HCT116 (cell line): Measurements from ENCODE around the gene SORL1. TPM values are rescaled to one million over a fixed set of nuclear protein-coding genes. Genes with fewer than 3 reads are reported as not detected.

Source experiments
- ATAC-seq: fragments of 200-7000 bp; cut with Tn5 transposase; 2 replicates; pipeline ENCODE4 v1.9.1; 2020; ENCODE audit warnings: mild to moderate bottlenecking, moderate library complexity
- BruUV-seq: library from RNA; stranded (reverse); fragments of 400-500 nt; replicated peaks from 2 replicates; lab custom pipeline; 2021; lab: Mats Ljungman, UMichigan
- CTCF ChIA-PET: fragments of 300-600 bp; sonication (Branson Sonifier 250); formaldehyde crosslinking; loops from one replicate; lab custom pipeline; 2021; ENCODE audit warnings: antibody characterized with exemption; lab: Charles Lee
- POLR2A ChIA-PET: fragments of 300-600, 350-600 bp; sonication (Branson Sonifier 250); formaldehyde crosslinking; loops from one replicate; lab custom pipeline; 2021; ENCODE audit warnings: antibody characterized with exemption; lab: Charles Lee
- RAD21 ChIA-PET, 2 experiments: fragments of 300-600 bp; sonication (Branson Sonifier 250); formaldehyde crosslinking; loops; one replicate each; lab custom pipeline; 2023; ENCODE audit warnings: low total read pairs in 2 of 2; ENCODE audit not compliant: uncharacterized antibody in 2 of 2, unreplicated experiment in 2 of 2, low non-redundant PET in 1 of 2; lab: Charles Lee
- DNase-seq: peaks from one replicate; pipeline ENCODE4 v3.0.0-alpha.2; 2010; ENCODE audit warnings: low read depth, low spot score
- H2AFZ ChIP-seq: fragments of 200-600 bp; shearing (Covaris generic), sonication (generic); 2 replicates; pipeline ENCODE4 v1.6.1; 2017; ENCODE audit warnings: low read depth, mixed run types, mixed read lengths, antibody characterized with exemption, low read length; ENCODE audit not compliant: poor library complexity, severe bottlenecking
- H3K27ac ChIP-seq: 2 replicates; pipeline ENCODE4 v1.5.1; 2012; ENCODE audit warnings: low read depth, low read length
- H3K27me3 ChIP-seq: fragments of 200-600 bp; sonication (generic); 2 replicates; pipeline ENCODE4 v1.6.1; 2016; ENCODE audit warnings: mixed run types, low read length, mixed read lengths; ENCODE audit not compliant: insufficient read depth
- H3K36me3 ChIP-seq, 2 experiments: fragments of 200-500 bp in 1 of 2; fragments of 200-600 bp in 1 of 2; sonication (Bioruptor generic) in 1 of 2; sonication (generic) in 1 of 2; 2 replicates each; pipeline versions ENCODE4 v1.5.1 to v1.6.1; 2014 to 2016; ENCODE audit warnings: low read length in 2 of 2, inconsistent platforms in 1 of 2, mixed read lengths in 1 of 2, mixed run types in 1 of 2; ENCODE audit not compliant: insufficient read depth in 2 of 2, control insufficient read depth in 1 of 2
- H3K4me1 ChIP-seq, 2 experiments: fragments of 200-600 bp in 1 of 2; sonication (generic) in 1 of 2; 2 replicates each; pipeline versions ENCODE4 v1.5.1 to v1.6.1; 2012 to 2017; ENCODE audit warnings: low read length in 2 of 2, inconsistent platforms in 1 of 2, mild to moderate bottlenecking in 1 of 2, mixed read lengths in 1 of 2, mixed run types in 1 of 2, moderate library complexity in 1 of 2; ENCODE audit not compliant: insufficient read depth in 2 of 2, control insufficient read depth in 1 of 2
- H3K4me2 ChIP-seq: fragments of 200-600 bp; sonication (generic); 2 replicates; pipeline ENCODE4 v1.6.1; 2017; ENCODE audit warnings: mixed run types, low read length, mixed read lengths
- H3K4me3 ChIP-seq, 2 experiments: fragments of 200-600 bp in 1 of 2; sonication (generic) in 1 of 2; replicated peaks in 1 of 2; 2 replicates each; pipeline ENCODE4 v1.5.1; 2011 to 2016; ENCODE audit warnings: low read length in 2 of 2, control low read depth in 1 of 2, low read depth in 1 of 2, mild to moderate bottlenecking in 1 of 2, mixed read lengths in 1 of 2, mixed run types in 1 of 2
- H3K79me2 ChIP-seq: fragments of 200-600 bp; sonication (generic); 2 replicates; pipeline ENCODE4 v1.6.1; 2017; ENCODE audit warnings: mild to moderate bottlenecking, mixed run types, low read length, moderate library complexity, mixed read lengths; ENCODE audit not compliant: insufficient read depth
- H3K9ac ChIP-seq: fragments of 200-600 bp; sonication (generic); 2 replicates; pipeline ENCODE4 v1.6.1; 2016; ENCODE audit warnings: low read length, mixed read lengths
- H3K9me2 ChIP-seq: fragments of 200-600 bp; sonication (generic), shearing (Covaris generic); 2 replicates; pipeline ENCODE4 v1.6.1; 2017; ENCODE audit warnings: mixed run types, mild to moderate bottlenecking, moderate library complexity; ENCODE audit not compliant: insufficient read depth
- H3K9me3 ChIP-seq, 2 experiments: fragments of 200-500 bp in 1 of 2; fragments of 200-600 bp in 1 of 2; sonication (Bioruptor generic) in 1 of 2; sonication (generic) in 1 of 2; 2 replicates each; pipeline ENCODE4 v1.6.1; 2014 to 2017; ENCODE audit warnings: low read length in 2 of 2, mixed read lengths in 2 of 2, inconsistent platforms in 1 of 2, low read depth in 1 of 2, mild to moderate bottlenecking in 1 of 2, mixed run types in 1 of 2, moderate library complexity in 1 of 2; ENCODE audit not compliant: control insufficient read depth in 1 of 2, insufficient read depth in 1 of 2
- H4K20me1 ChIP-seq: fragments of 200-600 bp; sonication (generic), shearing (Covaris generic); 2 replicates; pipeline ENCODE4 v1.6.1; 2017; ENCODE audit warnings: mixed run types, mild to moderate bottlenecking, moderate library complexity; ENCODE audit not compliant: insufficient read depth
- ATF3 ChIP-seq: IDR thresholded peaks from 2 replicates; pipeline ENCODE4 v1.6.1; 2012
- CBX3 ChIP-seq: IDR thresholded peaks from 2 replicates; pipeline ENCODE4 v1.6.1; 2012; ENCODE audit warnings: low read depth
- POLR2A ChIP-seq: IDR thresholded peaks from 2 replicates; pipeline ENCODE4 v1.7.0; 2011; ENCODE audit warnings: borderline replicate concordance; ENCODE audit not compliant: insufficient read depth, insufficient read length; ENCODE audit errors: extremely low read depth
- POLR2AphosphoS5 ChIP-seq: IDR thresholded peaks from 2 replicates; pipeline ENCODE4 v1.6.1; 2011; ENCODE audit warnings: mild to moderate bottlenecking, low read depth, low read length, moderate library complexity
- RAD21 ChIP-seq: IDR thresholded peaks from 2 replicates; pipeline ENCODE4 v1.6.1; 2012; ENCODE audit warnings: low read depth, mild to moderate bottlenecking
- SP1 ChIP-seq: IDR thresholded peaks from 2 replicates; pipeline ENCODE4 v1.6.1; 2012; ENCODE audit warnings: low read depth
- TCF7L2 ChIP-seq: IDR thresholded peaks from 2 replicates; pipeline ENCODE4 v1.7.0; 2011; ENCODE audit warnings: borderline replicate concordance, inconsistent platforms; ENCODE audit not compliant: insufficient read depth, insufficient read length; ENCODE audit errors: extremely low read depth
- YY1 ChIP-seq: IDR thresholded peaks from 2 replicates; pipeline ENCODE4 v1.6.1; 2011; ENCODE audit warnings: low read length, low read depth, moderate library complexity, mild to moderate bottlenecking; ENCODE audit not compliant: insufficient replicate concordance; ENCODE audit errors: extremely low read depth
- ZBTB33 ChIP-seq: IDR thresholded peaks from 2 replicates; pipeline ENCODE4 v1.6.1; 2011; ENCODE audit warnings: mild to moderate bottlenecking, low read length, moderate library complexity; ENCODE audit not compliant: insufficient replicate concordance; ENCODE audit errors: extremely low read depth
- ZNF274 ChIP-seq: fragments of 200-500 bp; sonication (Bioruptor generic); IDR thresholded peaks from 2 replicates; pipeline ENCODE4 v1.6.1; 2014; ENCODE audit warnings: mild to moderate bottlenecking, low read depth, low read length, inconsistent platforms
- intact Hi-C: fragments of 100-400 bp; cut with micrococcal nuclease; formaldehyde crosslinking; loops from 2 replicates; pipeline ENCODE4 v1.10.0; 2022
- total RNA-seq: library from RNA; stranded (reverse); gene quantifications from one replicate; pipeline ENCODE4 v1.2.1, GENCODE V29; 2021; ENCODE audit not compliant: unreplicated experiment
- TF ChIP-seq, protein P1 (sequence below), 3 experiments: fragments of 200-600 bp in 1 of 3; sonication (generic) in 1 of 3; IDR thresholded peaks in 2 of 3; conservative IDR thresholded peaks in 1 of 3; 2 replicates each; pipeline ENCODE4 v1.5.1; 2012 to 2017; ENCODE audit warnings: low read depth in 2 of 3, low read length in 2 of 3, antibody characterized with exemption in 1 of 3, borderline replicate concordance in 1 of 3, control low read depth in 1 of 3, mild to moderate bottlenecking in 1 of 3, mixed read lengths in 1 of 3, mixed run types in 1 of 3, moderate library complexity in 1 of 3; ENCODE audit not compliant: insufficient read depth in 1 of 3

The SORL1 gene
- total RNA-seq, 1 experiment from 2014 or later = 17.4 TPM

DNA sequence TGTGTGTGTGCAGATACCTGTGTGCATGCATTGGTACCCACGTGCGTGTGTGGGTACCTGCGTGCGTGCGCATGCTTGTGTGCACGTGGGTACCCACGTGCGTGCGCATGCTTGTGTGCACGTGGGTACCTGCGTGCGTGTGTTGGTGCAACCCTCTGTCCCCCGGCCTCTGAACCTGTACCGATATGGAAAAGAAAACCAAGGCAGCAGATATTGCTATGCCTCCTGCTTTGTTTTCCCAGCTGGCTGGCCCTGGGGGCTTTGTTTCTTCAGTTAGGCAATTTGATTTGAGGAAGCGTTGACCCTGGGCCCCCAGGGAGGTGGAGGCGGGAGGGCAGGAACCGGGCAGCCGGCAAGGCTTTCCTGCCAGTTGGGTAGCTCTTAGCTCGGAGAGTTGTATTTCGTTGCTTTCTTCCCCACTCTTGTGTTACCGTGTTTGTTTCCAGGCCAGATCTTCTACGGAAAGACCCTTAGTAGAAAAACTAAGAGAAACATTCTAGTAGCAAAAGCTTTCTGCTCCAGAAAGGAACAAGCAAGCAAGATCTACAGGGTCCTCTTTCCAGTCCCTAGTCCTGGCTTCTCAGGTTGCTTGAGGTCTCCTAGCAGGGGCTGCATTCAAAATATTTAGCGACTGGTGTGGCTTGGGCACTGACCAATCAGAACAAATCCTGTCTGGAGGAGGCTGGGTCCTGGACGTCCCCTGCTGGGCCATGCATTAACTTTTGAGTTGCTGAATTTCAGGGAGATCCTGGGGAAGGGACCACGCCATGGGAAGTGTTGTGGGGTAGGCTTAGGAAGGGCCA is 27.0 kb downstream of the SORL1 start:
- Histone ChIP-seq H3K79me2 (no peaks in the 10 kb centered on the region), H3K27ac (no peak overlapping the region), H3K4me2 (no peak overlapping the region)
- CTCF ChIA-PET = no interaction called here
- POLR2A ChIA-PET = no interaction called here
- no peak for ATAC-seq
- TF ChIP-seq POLR2AphosphoS5 = no peak
- TF ChIP-seq, protein P1, sequence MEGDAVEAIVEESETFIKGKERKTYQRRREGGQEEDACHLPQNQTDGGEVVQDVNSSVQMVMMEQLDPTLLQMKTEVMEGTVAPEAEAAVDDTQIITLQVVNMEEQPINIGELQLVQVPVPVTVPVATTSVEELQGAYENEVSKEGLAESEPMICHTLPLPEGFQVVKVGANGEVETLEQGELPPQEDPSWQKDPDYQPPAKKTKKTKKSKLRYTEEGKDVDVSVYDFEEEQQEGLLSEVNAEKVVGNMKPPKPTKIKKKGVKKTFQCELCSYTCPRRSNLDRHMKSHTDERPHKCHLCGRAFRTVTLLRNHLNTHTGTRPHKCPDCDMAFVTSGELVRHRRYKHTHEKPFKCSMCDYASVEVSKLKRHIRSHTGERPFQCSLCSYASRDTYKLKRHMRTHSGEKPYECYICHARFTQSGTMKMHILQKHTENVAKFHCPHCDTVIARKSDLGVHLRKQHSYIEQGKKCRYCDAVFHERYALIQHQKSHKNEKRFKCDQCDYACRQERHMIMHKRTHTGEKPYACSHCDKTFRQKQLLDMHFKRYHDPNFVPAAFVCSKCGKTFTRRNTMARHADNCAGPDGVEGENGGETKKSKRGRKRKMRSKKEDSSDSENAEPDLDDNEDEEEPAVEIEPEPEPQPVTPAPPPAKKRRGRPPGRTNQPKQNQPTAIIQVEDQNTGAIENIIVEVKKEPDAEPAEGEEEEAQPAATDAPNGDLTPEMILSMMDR (IDR thresholded peaks at IDR 0.05 in 2 of 3, conservative IDR thresholded peaks at IDR 0.05 in 1 of 3; ENCODE audit: borderline replicate concordance in 1 of 3, insufficient read depth in 1 of 3, low read depth in 2 of 3, low read length in 2 of 3) = no peak
- TF ChIP-seq RAD21 = no peak
- no peak for TF ChIP-seq SP1
- TF ChIP-seq, all 23 proteins: peak for 0
- Histone ChIP-seq H2AFZ (no peak overlapping the region), H3K4me3 (no peak overlapping the region), H3K9me2 (no peaks in the 10 kb centered on the region), H3K36me3 (no peaks in the 10 kb centered on the region), H3K9me3 (no peaks in the 10 kb centered on the region), H4K20me1 (no peaks in the 10 kb centered on the region), H3K27me3 (no peaks in the 10 kb centered on the region), H3K9ac (no peak overlapping the region), H3K4me1 (peaks cover 13 to 20% of the 10 kb centered on the region in 2 experiments)
- DNase-seq = no peak
- no TSS peak for BruUV-seq
- intact Hi-C loops = no loop called here
- RAD21 ChIA-PET = no interaction called here

- ChIA-PET POLR2A (interaction anchor here (1.5 kb wide), 1 partner anchor 13 kb away, joined by 6 read pairs; no protein-coding TSS in a partner anchor), RAD21 (no interaction called here), CTCF (no interaction called here)
- no peak overlapping the region for H2AFZ ChIP-seq
- no TSS peak for BruUV-seq
- no peaks in the 10 kb centered on the region for H3K9me3 ChIP-seq
- no peaks in the 10 kb centered on the region for H4K20me1 ChIP-seq
- no peak overlapping the region for H3K4me2 ChIP-seq
- peaks cover 13 to 20% of the 10 kb centered on the region in 2 experiments for H3K4me1 ChIP-seq
- no peak overlapping the region for H3K9ac ChIP-seq
- ATAC-seq (no peak), DNase-seq (no peak)
- H3K27me3 ChIP-seq = no peaks in the 10 kb centered on the region
- no peaks in the 10 kb centered on the region for H3K9me2 ChIP-seq
- H3K4me3 ChIP-seq = no peak overlapping the region
- intact Hi-C loops = no loop called here
- no peak overlapping the region for H3K27ac ChIP-seq
- no peaks in the 10 kb centered on the region for H3K36me3 ChIP-seq
- no peaks in the 10 kb centered on the region for H3K79me2 ChIP-seq
- TF ChIP-seq ATF3 (no peak), CBX3 (no peak), ZBTB33 (no peak), TCF7L2 (no peak), ZNF274 (no peak), POLR2A (no peak), YY1 (no peak)
Measured at GRCh38 chr11:121479698-121480238, 27.7 kb downstream of the SORL1 start.
